GM08714 (cell line): ENCODE data around the gene LDHAL6A.
"Not testable (repeated sequence)": the region's sequence is repeated elsewhere in the genome, so short reads cannot be mapped to it uniquely, and the experiment has no call there.

Experiments used
- H3K4me3 ChIP-seq: fragments of 200-500 bp; sonication (Bioruptor generic); 2 replicates; pipeline ENCODE4 v1.5.1; 2014; ENCODE audit warnings: mild to moderate bottlenecking, low read length, inconsistent platforms
- ZNF274 ChIP-seq: IDR thresholded peaks from 2 replicates; pipeline ENCODE4 v1.6.1; 2012; ENCODE audit warnings: mild to moderate bottlenecking, low read depth, low read length

LDHAL6A gene

GRCh38 chr11:18455686-18456372, at the start of gene LDHAL6A:
LDHAL6A (plus strand) TSS chr11:18455856; CDS start chr11:18456681, 825 bp downstream.
- no peak for TF ChIP-seq ZNF274
- H3K4me3 ChIP-seq = no peak within 1 kb of the TSS; the same call in 1 of the 2 replicates

- H3K4me3 ChIP-seq = not testable (repeated sequence)
These were observed 48.3 kb upstream of the LDHAL6A start for GRCh38 chr11:18407400-18407799.

GRCh38 chr11:18408558-18409291, 46.9 kb upstream of the LDHAL6A start:
- no peak for TF ChIP-seq ZNF274
- no peak overlapping the region for H3K4me3 ChIP-seq

GRCh38 chr11:18416459-18416858, 39.2 kb upstream of the LDHAL6A start:
- TF ChIP-seq ZNF274 = no peak
- no peak overlapping the region for H3K4me3 ChIP-seq

- H3K4me3 ChIP-seq = no peak overlapping the region
- TF ChIP-seq ZNF274 = no peak
These were observed 36.6 kb upstream of the LDHAL6A start for GRCh38 chr11:18419040-18419439.

GRCh38 chr11:18420067-18420466, 35.6 kb upstream of the LDHAL6A start:
- TF ChIP-seq ZNF274 = no peak

GRCh38 chr11:18427240-18427639, 28.4 kb upstream of the LDHAL6A start:
- TF ChIP-seq ZNF274 = no peak
- H3K4me3 ChIP-seq = no peak overlapping the region

More at GRCh38 chr11:18420067-18420466, 35.6 kb upstream of the LDHAL6A start:
- no peak overlapping the region for H3K4me3 ChIP-seq

GRCh38 chr11:18429332-18429731, 26.3 kb upstream of the LDHAL6A start:
- TF ChIP-seq ZNF274 = no peak
- no peak overlapping the region for H3K4me3 ChIP-seq

- TF ChIP-seq ZNF274 = no peak
- H3K4me3 ChIP-seq = no peak overlapping the region
These were observed 17.0 kb upstream of the LDHAL6A start for GRCh38 chr11:18438691-18439090.

GRCh38 chr11:18449251-18449650, 6.4 kb upstream of the LDHAL6A start:
- no peak for TF ChIP-seq ZNF274
- H3K4me3 ChIP-seq = no peak overlapping the region

- H3K4me3 ChIP-seq = no peak overlapping the region
- no peak for TF ChIP-seq ZNF274
These were observed 2.7 kb upstream of the LDHAL6A start for GRCh38 chr11:18452927-18453326.

GRCh38 chr11:18457450-18457849, 1.8 kb downstream of the LDHAL6A start:
- no peak for TF ChIP-seq ZNF274
- H3K4me3 ChIP-seq = no peak overlapping the region

GRCh38 chr11:18459634-18460033, 4.0 kb downstream of the LDHAL6A start:
- no peak for TF ChIP-seq ZNF274
- H3K4me3 ChIP-seq = no peak overlapping the region

GRCh38 chr11:18461909-18462308, 6.3 kb downstream of the LDHAL6A start:
- no peak overlapping the region for H3K4me3 ChIP-seq

GRCh38 chr11:18463439-18463838, 7.8 kb downstream of the LDHAL6A start:
- TF ChIP-seq ZNF274 = no peak
- no peak overlapping the region for H3K4me3 ChIP-seq

More at GRCh38 chr11:18461909-18462308, 6.3 kb downstream of the LDHAL6A start:
- no peak for TF ChIP-seq ZNF274

GRCh38 chr11:18466402-18466801, 10.7 kb downstream of the LDHAL6A start:
- no peak overlapping the region for H3K4me3 ChIP-seq
- no peak for TF ChIP-seq ZNF274
